HG03457 (cell line): ENCODE results near the gene MT1M.
"Not testable (repeated sequence)": the region's sequence is repeated elsewhere in the genome, so short reads cannot be mapped to it uniquely, and the experiment has no call there.

ENCODE experiments used
- ATAC-seq: cut with Tn5 transposase; IDR thresholded peaks from one replicate; pipeline ENCODE4 v1.9.1; 2021; ENCODE audit warnings: moderate number of reproducible peaks; ENCODE audit not compliant: unreplicated experiment

MT1M gene

GRCh38 chr16:56632156-56632847, at the start of gene MT1M:
Gene MT1M (plus strand): TSS chr16:56632659. CDS start chr16:56632732, 73 bp downstream.
- no peak for ATAC-seq

- not testable (repeated sequence) for ATAC-seq
These were observed 49.5 kb upstream of the MT1M start for GRCh38 chr16:56582911-56583310.

GRCh38 chr16:56583351-56584168, 48.9 kb upstream of the MT1M start:
- no peak for ATAC-seq

GRCh38 chr16:56584276-56584675, 48.2 kb upstream of the MT1M start:
- ATAC-seq = no peak

GRCh38 chr16:56588781-56589140, 43.7 kb upstream of the MT1M start:
- no peak for ATAC-seq

- ATAC-seq = no peak
These were observed 43.1 kb upstream of the MT1M start, which contains the start of gene MT3 for GRCh38 chr16:56589141-56590039. Gene MT3 (plus strand): TSS chr16:56589528. CDS start chr16:56589591, 63 bp downstream.

GRCh38 chr16:56591377-56592060, 40.9 kb upstream of the MT1M start:
- ATAC-seq = no peak

GRCh38 chr16:56593573-56594291, 38.7 kb upstream of the MT1M start:
- no peak for ATAC-seq

- ATAC-seq = no peak
These were observed 38.2 kb upstream of the MT1M start for GRCh38 chr16:56594292-56594619.

- no peak for ATAC-seq
These were observed 32.0 kb upstream of the MT1M start for GRCh38 chr16:56600398-56600999.

GRCh38 chr16:56601325-56601724, 31.1 kb upstream of the MT1M start:
- no peak for ATAC-seq

- no peak for ATAC-seq
These were observed 28.9 kb upstream of the MT1M start for GRCh38 chr16:56603589-56603988.

- ATAC-seq = no peak
These were observed 27.5 kb upstream of the MT1M start for GRCh38 chr16:56604966-56605365.

- no peak for ATAC-seq
These were observed 27.0 kb upstream of the MT1M start for GRCh38 chr16:56605475-56605874.

- no peak for ATAC-seq
These were observed 26.4 kb upstream of the MT1M start for GRCh38 chr16:56606071-56606475.

- ATAC-seq = no peak
These were observed 25.9 kb upstream of the MT1M start for GRCh38 chr16:56606476-56607108.

GRCh38 chr16:56607109-56607618, 25.3 kb upstream of the MT1M start:
- ATAC-seq = no peak

- no peak for ATAC-seq
These were observed 24.8 kb upstream of the MT1M start for GRCh38 chr16:56607675-56608042.
